DOHH2 (cell line): Measurements from ENCODE around the gene HLA-DPB1.

Experiments used
- CTCF ChIP-seq: fragments of 200-600 bp; sonication (generic); IDR thresholded peaks from one replicate; pipeline ENCODE4 v1.5.1; 2014; ENCODE audit warnings: antibody characterized with exemption, mild to moderate bottlenecking, low read depth, low read length; ENCODE audit not compliant: poor library complexity, severe bottlenecking
- EZH2phosphoT487 ChIP-seq: fragments of 200-600 bp; sonication (generic); IDR thresholded peaks from 2 replicates; pipeline ENCODE4 v1.6.1; 2017; ENCODE audit warnings: borderline replicate concordance, mild to moderate bottlenecking, antibody characterized with exemption, low read length, moderate library complexity, mixed read lengths

- TF ChIP-seq CTCF (no peak), EZH2phosphoT487 (no peak)
Measured at GRCh38 chr6:33088931-33089620, 13.3 kb downstream of the HLA-DPB1 start.
